ENCODE results near the gene GAPDHS. TPM values are rescaled to one million over a fixed set of nuclear protein-coding genes. Genes with fewer than 3 reads are reported as not detected.

Gene GAPDHS
- total and polyA plus RNA-seq, 3 donors from 2014 or later, result 123 to 363 (median 338) TPM

DNA sequence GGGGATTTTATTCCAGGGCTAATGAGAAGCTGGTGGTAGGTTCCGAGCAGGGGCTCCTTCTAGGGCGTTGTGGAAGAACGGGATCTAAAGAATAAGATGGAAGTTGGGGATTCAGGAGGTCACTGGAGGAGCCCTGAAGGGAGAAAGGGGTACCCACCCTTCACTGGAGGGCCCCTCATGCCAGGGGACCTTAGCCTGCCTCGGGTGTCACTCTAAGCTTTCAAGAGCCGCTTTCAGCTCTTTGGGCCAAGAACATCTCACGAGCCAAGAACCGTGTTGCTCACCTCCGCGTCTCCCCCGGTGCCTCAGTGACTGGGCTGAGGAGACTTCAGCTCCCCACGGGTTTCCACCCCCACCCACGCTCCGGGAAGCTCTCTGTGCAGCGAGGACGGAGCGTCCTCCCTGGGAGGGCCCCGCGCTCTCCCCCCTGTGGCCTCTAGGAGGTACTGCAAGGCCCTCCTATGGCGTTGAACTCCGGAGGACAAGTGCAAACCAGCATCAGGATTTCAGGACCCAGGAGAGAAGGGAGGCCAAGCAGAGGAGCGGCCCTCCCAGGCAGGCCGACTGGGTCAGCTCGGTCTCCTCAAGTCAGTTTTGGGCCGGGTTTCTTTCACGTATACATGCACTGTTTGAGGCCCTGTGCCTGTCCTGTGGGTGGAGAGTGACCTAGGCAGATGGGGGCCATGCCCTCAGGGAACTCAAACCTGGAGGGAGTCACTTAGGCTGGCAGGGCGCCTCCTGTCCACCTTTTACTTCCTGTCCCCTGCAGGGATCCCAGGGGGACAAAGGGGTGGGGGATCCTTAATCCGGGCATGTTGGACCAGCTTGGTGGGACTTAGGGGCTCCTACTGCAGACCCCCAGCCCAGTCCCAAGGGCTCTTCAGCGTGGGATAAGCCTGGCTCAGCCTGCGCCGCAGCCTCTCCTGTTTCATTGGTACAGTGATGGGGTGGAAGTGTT, 37.9 kb upstream of the GAPDHS start:
- WGBS, 2 donors, result 20 to 28% methylated on average over 10 to 30 of the region's 30 CpGs
- no peaks in the 10 kb centered on the region for H3K36me3 ChIP-seq (ENCODE audit: low read depth, missing control alignments)
- no peaks in the 10 kb centered on the region for H3K27me3 ChIP-seq
- H3K9me3 ChIP-seq, result no peaks in the 10 kb centered on the region
- no peak overlapping the region for H3K27ac ChIP-seq
- DNase-seq, result peak; percentile 75
- TF ChIP-seq POLR2A (IDR thresholded peaks at IDR 0.05), result no peak
- TF ChIP-seq, protein P1, sequence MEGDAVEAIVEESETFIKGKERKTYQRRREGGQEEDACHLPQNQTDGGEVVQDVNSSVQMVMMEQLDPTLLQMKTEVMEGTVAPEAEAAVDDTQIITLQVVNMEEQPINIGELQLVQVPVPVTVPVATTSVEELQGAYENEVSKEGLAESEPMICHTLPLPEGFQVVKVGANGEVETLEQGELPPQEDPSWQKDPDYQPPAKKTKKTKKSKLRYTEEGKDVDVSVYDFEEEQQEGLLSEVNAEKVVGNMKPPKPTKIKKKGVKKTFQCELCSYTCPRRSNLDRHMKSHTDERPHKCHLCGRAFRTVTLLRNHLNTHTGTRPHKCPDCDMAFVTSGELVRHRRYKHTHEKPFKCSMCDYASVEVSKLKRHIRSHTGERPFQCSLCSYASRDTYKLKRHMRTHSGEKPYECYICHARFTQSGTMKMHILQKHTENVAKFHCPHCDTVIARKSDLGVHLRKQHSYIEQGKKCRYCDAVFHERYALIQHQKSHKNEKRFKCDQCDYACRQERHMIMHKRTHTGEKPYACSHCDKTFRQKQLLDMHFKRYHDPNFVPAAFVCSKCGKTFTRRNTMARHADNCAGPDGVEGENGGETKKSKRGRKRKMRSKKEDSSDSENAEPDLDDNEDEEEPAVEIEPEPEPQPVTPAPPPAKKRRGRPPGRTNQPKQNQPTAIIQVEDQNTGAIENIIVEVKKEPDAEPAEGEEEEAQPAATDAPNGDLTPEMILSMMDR (IDR thresholded peaks at IDR 0.05), result peak; percentile 86 to 97 (median 87)
- intact Hi-C loops (cut with DNase I; ENCODE audit: low total_unique reads), result loop anchor here (10.0 kb wide), 1 partner anchor 141 kb away; the partner anchor contains the start of gene FFAR3
- H3K4me3 ChIP-seq, result no peak overlapping the region
- H3K4me1 ChIP-seq, result no peaks in the 10 kb centered on the region

DNA sequence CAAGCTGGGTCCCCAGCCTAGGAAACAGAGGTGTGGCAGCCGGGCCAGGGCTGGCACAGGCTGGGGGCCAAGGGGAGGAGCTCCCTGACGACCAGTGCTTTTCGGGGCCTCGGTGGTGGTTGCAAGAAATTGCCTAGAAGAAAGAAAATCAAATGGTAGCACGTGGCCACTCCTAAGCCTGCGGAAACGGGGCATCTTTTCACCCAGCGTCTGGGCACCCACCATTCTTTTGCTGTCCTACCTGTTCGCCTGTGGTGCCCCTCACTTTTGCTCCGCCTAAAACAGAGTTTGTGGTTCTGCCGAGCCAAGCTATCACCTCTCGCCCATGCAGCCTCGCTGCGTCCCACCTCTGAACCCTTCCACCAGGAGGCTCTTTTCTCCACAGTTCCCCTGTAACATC, 35.9 kb upstream of the GAPDHS start:
- H3K9me3 ChIP-seq, result no peaks in the 10 kb centered on the region
- no peaks in the 10 kb centered on the region for H3K27me3 ChIP-seq
- no peak overlapping the region for H3K27ac ChIP-seq
- TF ChIP-seq, protein P1 (IDR thresholded peaks at IDR 0.05), result no peak
- TF ChIP-seq POLR2A (IDR thresholded peaks at IDR 0.05), result no peak
- H3K4me3 ChIP-seq, result no peak overlapping the region
- no peaks in the 10 kb centered on the region for H3K4me1 ChIP-seq
- intact Hi-C loops (cut with DNase I; ENCODE audit: low total_unique reads), result loop anchor here (10.0 kb wide), 1 partner anchor 143 kb away; the partner anchor contains the start of gene FFAR3
- no peaks in the 10 kb centered on the region for H3K36me3 ChIP-seq (ENCODE audit: low read depth, missing control alignments)
- WGBS, 2 donors, result 83 to 86% methylated on average over 14 of the region's 14 CpGs
- no peak for DNase-seq

DNA sequence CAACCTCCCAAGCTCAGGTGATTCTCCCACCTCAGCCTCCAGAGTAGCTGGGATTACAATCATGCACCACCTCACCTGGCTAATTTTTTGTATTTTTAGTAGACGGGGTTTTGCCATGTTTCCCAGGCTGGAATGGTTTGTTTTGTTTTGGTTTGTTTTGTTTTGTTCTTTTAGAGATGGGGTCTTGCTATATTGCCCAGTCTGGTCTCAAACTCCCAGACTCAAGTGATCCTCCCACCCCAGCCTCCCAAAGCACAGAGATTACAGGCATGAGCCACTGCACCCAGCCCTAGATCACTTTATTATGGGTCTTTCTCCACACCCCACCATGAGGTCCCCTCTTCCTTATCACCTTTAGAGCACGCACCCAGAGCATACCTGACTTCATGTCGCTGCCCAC, 35.0 kb upstream of the GAPDHS start:
- Histone ChIP-seq H3K9me3 (no peaks in the 10 kb centered on the region), H3K36me3 (ENCODE audit: low read depth, missing control alignments) (no peaks in the 10 kb centered on the region), H3K4me1 (no peaks in the 10 kb centered on the region), H3K27ac (no peak overlapping the region), H3K4me3 (no peak overlapping the region), H3K27me3 (no peaks in the 10 kb centered on the region)
- no peak for DNase-seq
- TF ChIP-seq, protein P1 (IDR thresholded peaks at IDR 0.05), result no peak
- no peak for TF ChIP-seq POLR2A (IDR thresholded peaks at IDR 0.05)
- WGBS, 2 donors, result 92 to 96% methylated on average over 3 of the region's 3 CpGs
- intact Hi-C loops (cut with DNase I; ENCODE audit: low total_unique reads), result loop anchor here (10.0 kb wide), 1 partner anchor 143 kb away; the partner anchor contains the start of gene FFAR3

DNA sequence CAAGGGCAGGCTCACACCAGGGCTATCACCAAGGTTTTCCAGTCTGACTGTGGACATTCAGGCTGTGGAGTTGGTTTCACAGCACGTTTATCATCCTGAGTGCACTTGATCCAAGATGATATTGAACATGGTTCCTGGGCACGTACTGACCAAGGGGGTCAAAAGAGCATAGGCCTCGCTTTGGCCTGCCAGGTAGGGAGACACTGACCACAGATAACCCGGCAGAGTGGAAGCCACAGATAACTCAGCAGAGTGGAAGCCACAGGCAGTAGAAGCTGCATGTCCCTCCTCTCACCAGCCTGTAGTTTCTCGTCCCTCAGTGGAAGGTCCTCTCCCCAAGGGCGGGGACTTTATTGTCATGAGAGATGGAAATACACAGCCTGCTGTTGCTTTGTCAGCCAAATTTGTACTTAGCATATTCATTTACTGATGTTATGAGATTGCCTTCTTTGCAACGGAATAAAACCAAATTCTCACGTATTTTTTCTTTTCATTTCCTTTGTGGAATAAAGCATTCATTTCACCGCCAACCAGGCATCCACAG, 34.2 kb upstream of the GAPDHS start:
- H3K4me1 ChIP-seq, result no peaks in the 10 kb centered on the region
- no peak for DNase-seq
- H3K27ac ChIP-seq, result no peak overlapping the region
- no peaks in the 10 kb centered on the region for H3K9me3 ChIP-seq
- intact Hi-C loops (cut with DNase I; ENCODE audit: low total_unique reads), result loop anchor here (10.0 kb wide), 1 partner anchor 144 kb away; the partner anchor contains the start of gene FFAR3
- no peaks in the 10 kb centered on the region for H3K27me3 ChIP-seq
- TF ChIP-seq POLR2A (IDR thresholded peaks at IDR 0.05), result no peak
- TF ChIP-seq, protein P1 (IDR thresholded peaks at IDR 0.05), result no peak
- no peaks in the 10 kb centered on the region for H3K36me3 ChIP-seq (ENCODE audit: low read depth, missing control alignments)
- no peak overlapping the region for H3K4me3 ChIP-seq
- 73 to 81% methylated on average over 9 of the region's 9 CpGs for WGBS, 2 donors

All from testis (tissue), 3 donors.